WTC11 (cell line): ENCODE results near the gene JOSD2.

Experiments used
- CTCF ChIP-seq: fragments of 200-600 bp; IDR thresholded peaks from 2 replicates; pipeline ENCODE4 v1.8.0; 2022; ENCODE audit warnings: antibody characterized with exemption
- GABPB1 ChIP-seq: sonication (generic); formaldehyde crosslinking; IDR thresholded peaks from 2 replicates; pipeline ENCODE4 v1.8.1; 2023; ENCODE audit warnings: mild to moderate bottlenecking, missing genetic modification reagents
- MAX ChIP-seq: sonication (generic); formaldehyde crosslinking; IDR thresholded peaks from 2 replicates; pipeline ENCODE4 v1.8.0; 2022; ENCODE audit warnings: mild to moderate bottlenecking, missing genetic modification reagents
- MLX ChIP-seq: sonication (generic); formaldehyde crosslinking; IDR thresholded peaks from 2 replicates; pipeline ENCODE4 v1.8.1; 2023; ENCODE audit warnings: mild to moderate bottlenecking, missing genetic modification reagents, moderate library complexity
- MYBL2 ChIP-seq: sonication (generic); formaldehyde crosslinking; IDR thresholded peaks from 2 replicates; pipeline ENCODE4 v1.8.1; 2023; ENCODE audit warnings: mild to moderate bottlenecking, moderate library complexity, missing genetic modification reagents
- RELA ChIP-seq: sonication (generic); formaldehyde crosslinking; IDR thresholded peaks from 2 replicates; pipeline ENCODE4 v1.8.1; 2022; ENCODE audit warnings: missing genetic modification reagents, mild to moderate bottlenecking, borderline replicate concordance
- SMAD4 ChIP-seq: sonication (generic); formaldehyde crosslinking; IDR thresholded peaks from 2 replicates; pipeline ENCODE4 v1.8.0; 2022; ENCODE audit warnings: mild to moderate bottlenecking, missing genetic modification reagents
- STAT6 ChIP-seq: sonication (generic); formaldehyde crosslinking; conservative IDR thresholded peaks from 2 replicates; pipeline ENCODE4 v1.8.1; 2023; ENCODE audit warnings: mild to moderate bottlenecking, low read depth, missing genetic modification reagents, moderate library complexity
- TEAD4 ChIP-seq: sonication (generic); formaldehyde crosslinking; IDR thresholded peaks from 2 replicates; pipeline ENCODE4 v1.8.0; 2022; ENCODE audit warnings: mild to moderate bottlenecking, missing genetic modification reagents
- TP53 ChIP-seq: sonication (generic); formaldehyde crosslinking; IDR thresholded peaks from 2 replicates; pipeline ENCODE4 v1.8.1; 2023; ENCODE audit warnings: mild to moderate bottlenecking, missing genetic modification reagents
- USF2 ChIP-seq: sonication (generic); formaldehyde crosslinking; IDR thresholded peaks from 2 replicates; pipeline ENCODE4 v1.8.1; 2023; ENCODE audit warnings: mild to moderate bottlenecking, missing genetic modification reagents, moderate library complexity

GRCh38 chr19:50475736-50476223 is 35.2 kb downstream of the JOSD2 start:
- TF ChIP-seq CTCF (no peak), TP53 (CRISPR knock-in tag) (no peak), USF2 (CRISPR knock-in tag) (no peak), STAT6 (no peak), MYBL2 (no peak), MAX (CRISPR knock-in tag) (no peak), GABPB1 (CRISPR knock-in tag) (no peak), SMAD4 (no peak), MLX (no peak), RELA (CRISPR knock-in tag) (no peak), TEAD4 (no peak)
